ENCODE measurements around the gene CENPN.

GRCh38 chr16:81008505-81008789, 1.4 kb downstream of the CENPN start:
- TF ChIP-seq CTCF (IDR thresholded peaks at IDR 0.05; ENCODE audit: low read length): no peak
- no peak for TF ChIP-seq EZH2 (IDR thresholded peaks at IDR 0.05; ENCODE audit: borderline replicate concordance, low read length)
